Esophagus squamous epithelium (tissue), 4 donors: ENCODE results near the gene ANKFN1.

Experiments used
- POLR2A ChIP-seq, 4 donors: fragments of 450-650 bp; IDR thresholded peaks; one replicate each; pipeline ENCODE4 v1.6.1; 2017; ENCODE audit warnings: antibody characterized with exemption in 4 of 4, mild to moderate bottlenecking in 4 of 4, moderate library complexity in 3 of 4
- TF ChIP-seq, protein P1 (sequence below), 6 experiments: fragments of 450-650 bp in 4 of 6; fragments of 200-600 bp in 2 of 6; sonication (generic) in 2 of 6; IDR thresholded peaks; one replicate each; pipeline ENCODE4 v1.5.1; 2016 to 2019; ENCODE audit warnings: antibody characterized with exemption in 6 of 6, mild to moderate bottlenecking in 4 of 6, moderate library complexity in 4 of 6

- TF ChIP-seq POLR2A (IDR thresholded peaks at IDR 0.05) = no peak
- TF ChIP-seq, protein P1, sequence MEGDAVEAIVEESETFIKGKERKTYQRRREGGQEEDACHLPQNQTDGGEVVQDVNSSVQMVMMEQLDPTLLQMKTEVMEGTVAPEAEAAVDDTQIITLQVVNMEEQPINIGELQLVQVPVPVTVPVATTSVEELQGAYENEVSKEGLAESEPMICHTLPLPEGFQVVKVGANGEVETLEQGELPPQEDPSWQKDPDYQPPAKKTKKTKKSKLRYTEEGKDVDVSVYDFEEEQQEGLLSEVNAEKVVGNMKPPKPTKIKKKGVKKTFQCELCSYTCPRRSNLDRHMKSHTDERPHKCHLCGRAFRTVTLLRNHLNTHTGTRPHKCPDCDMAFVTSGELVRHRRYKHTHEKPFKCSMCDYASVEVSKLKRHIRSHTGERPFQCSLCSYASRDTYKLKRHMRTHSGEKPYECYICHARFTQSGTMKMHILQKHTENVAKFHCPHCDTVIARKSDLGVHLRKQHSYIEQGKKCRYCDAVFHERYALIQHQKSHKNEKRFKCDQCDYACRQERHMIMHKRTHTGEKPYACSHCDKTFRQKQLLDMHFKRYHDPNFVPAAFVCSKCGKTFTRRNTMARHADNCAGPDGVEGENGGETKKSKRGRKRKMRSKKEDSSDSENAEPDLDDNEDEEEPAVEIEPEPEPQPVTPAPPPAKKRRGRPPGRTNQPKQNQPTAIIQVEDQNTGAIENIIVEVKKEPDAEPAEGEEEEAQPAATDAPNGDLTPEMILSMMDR (IDR thresholded peaks at IDR 0.05) = no peak
These were observed 138.0 kb downstream of the ANKFN1 start for GRCh38 chr17:56291226-56291805.
